ENCODE data around the gene MYADML2.

- TF ChIP-seq POLR2AphosphoS5 (IDR thresholded peaks at IDR 0.05; ENCODE audit: low read depth) (no peak), CTCF (conservative IDR thresholded peaks at IDR 0.05; ENCODE audit: low read depth in 2 of 2) (no peak), EZH2phosphoT487 (IDR thresholded peaks at IDR 0.05; ENCODE audit: unreplicated experiment) (no peak)
Measured at GRCh38 chr17:81927152-81927652, 19.8 kb downstream of the MYADML2 start.

Data from GM23338 (cell line).